GM10847 (cell line): Measurements from ENCODE around the gene BEST3.

ENCODE experiments used
- POLR2A ChIP-seq: IDR thresholded peaks from 2 replicates; pipeline ENCODE4 v1.6.1; 2011; ENCODE audit not compliant: insufficient read length; ENCODE audit errors: extremely low read depth

The BEST3 gene

GRCh38 chr12:69701826-69702225 is 2.7 kb upstream of the BEST3 start:
- TF ChIP-seq POLR2A = no peak

GRCh38 chr12:69698054-69698453 is 1.0 kb downstream of the BEST3 start:
- no peak for TF ChIP-seq POLR2A

GRCh38 chr12:69694123-69694522 is 5.0 kb downstream of the BEST3 start:
- no peak for TF ChIP-seq POLR2A

GRCh38 chr12:69689638-69690037 is 9.5 kb downstream of the BEST3 start:
- TF ChIP-seq POLR2A = no peak

- TF ChIP-seq POLR2A = no peak
These were observed 10.4 kb downstream of the BEST3 start for GRCh38 chr12:69688471-69689427.

GRCh38 chr12:69688021-69688420 is 11.1 kb downstream of the BEST3 start:
- TF ChIP-seq POLR2A = no peak

GRCh38 chr12:69687390-69687789 is 11.7 kb downstream of the BEST3 start:
- no peak for TF ChIP-seq POLR2A

- no peak for TF ChIP-seq POLR2A
These were observed 12.4 kb downstream of the BEST3 start for GRCh38 chr12:69686731-69687130.

GRCh38 chr12:69685810-69686209 is 13.3 kb downstream of the BEST3 start:
- no peak for TF ChIP-seq POLR2A

GRCh38 chr12:69684466-69684865 is 14.6 kb downstream of the BEST3 start:
- TF ChIP-seq POLR2A = no peak

- TF ChIP-seq POLR2A = no peak
These were observed 16.9 kb downstream of the BEST3 start for GRCh38 chr12:69682110-69682755.

GRCh38 chr12:69679119-69679518 is 20.0 kb downstream of the BEST3 start:
- TF ChIP-seq POLR2A = no peak

GRCh38 chr12:69676257-69677012 is 22.7 kb downstream of the BEST3 start:
- no peak for TF ChIP-seq POLR2A

- no peak for TF ChIP-seq POLR2A
These were observed 26.9 kb downstream of the BEST3 start for GRCh38 chr12:69672195-69672594.

- TF ChIP-seq POLR2A = no peak
These were observed 27.5 kb downstream of the BEST3 start for GRCh38 chr12:69671597-69671996.

GRCh38 chr12:69666798-69667197 is 32.3 kb downstream of the BEST3 start:
- no peak for TF ChIP-seq POLR2A

- no peak for TF ChIP-seq POLR2A
These were observed 35.4 kb downstream of the BEST3 start for GRCh38 chr12:69663726-69664125.
